Placental pericyte (primary cell): Measurements from ENCODE around the gene DGKH. TPM values are rescaled to one million over a fixed set of nuclear protein-coding genes. Genes with fewer than 3 reads are reported as not detected.

Experiments used
- small RNA-seq: library from RNA; depleted of rRNA; stranded (forward); fragments of <200 nt; gene quantifications from one replicate; pipeline ENCODE3, GENCODE V24; 2012; ENCODE audit warnings: low replicate concordance
- total RNA-seq: library from RNA; depleted of rRNA; stranded (reverse); fragments of >200 nt; gene quantifications from 2 replicates; pipeline ENCODE4 v1.2.3, GENCODE V29; 2012

The DGKH gene, protein sequence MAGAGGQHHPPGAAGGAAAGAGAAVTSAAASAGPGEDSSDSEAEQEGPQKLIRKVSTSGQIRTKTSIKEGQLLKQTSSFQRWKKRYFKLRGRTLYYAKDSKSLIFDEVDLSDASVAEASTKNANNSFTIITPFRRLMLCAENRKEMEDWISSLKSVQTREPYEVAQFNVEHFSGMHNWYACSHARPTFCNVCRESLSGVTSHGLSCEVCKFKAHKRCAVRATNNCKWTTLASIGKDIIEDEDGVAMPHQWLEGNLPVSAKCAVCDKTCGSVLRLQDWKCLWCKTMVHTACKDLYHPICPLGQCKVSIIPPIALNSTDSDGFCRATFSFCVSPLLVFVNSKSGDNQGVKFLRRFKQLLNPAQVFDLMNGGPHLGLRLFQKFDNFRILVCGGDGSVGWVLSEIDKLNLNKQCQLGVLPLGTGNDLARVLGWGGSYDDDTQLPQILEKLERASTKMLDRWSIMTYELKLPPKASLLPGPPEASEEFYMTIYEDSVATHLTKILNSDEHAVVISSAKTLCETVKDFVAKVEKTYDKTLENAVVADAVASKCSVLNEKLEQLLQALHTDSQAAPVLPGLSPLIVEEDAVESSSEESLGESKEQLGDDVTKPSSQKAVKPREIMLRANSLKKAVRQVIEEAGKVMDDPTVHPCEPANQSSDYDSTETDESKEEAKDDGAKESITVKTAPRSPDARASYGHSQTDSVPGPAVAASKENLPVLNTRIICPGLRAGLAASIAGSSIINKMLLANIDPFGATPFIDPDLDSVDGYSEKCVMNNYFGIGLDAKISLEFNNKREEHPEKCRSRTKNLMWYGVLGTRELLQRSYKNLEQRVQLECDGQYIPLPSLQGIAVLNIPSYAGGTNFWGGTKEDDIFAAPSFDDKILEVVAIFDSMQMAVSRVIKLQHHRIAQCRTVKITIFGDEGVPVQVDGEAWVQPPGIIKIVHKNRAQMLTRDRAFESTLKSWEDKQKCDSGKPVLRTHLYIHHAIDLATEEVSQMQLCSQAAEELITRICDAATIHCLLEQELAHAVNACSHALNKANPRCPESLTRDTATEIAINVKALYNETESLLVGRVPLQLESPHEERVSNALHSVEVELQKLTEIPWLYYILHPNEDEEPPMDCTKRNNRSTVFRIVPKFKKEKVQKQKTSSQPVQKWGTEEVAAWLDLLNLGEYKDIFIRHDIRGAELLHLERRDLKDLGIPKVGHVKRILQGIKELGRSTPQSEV
- 12.3 and 16.3 TPM in 2 replicates for total RNA-seq

DNA sequence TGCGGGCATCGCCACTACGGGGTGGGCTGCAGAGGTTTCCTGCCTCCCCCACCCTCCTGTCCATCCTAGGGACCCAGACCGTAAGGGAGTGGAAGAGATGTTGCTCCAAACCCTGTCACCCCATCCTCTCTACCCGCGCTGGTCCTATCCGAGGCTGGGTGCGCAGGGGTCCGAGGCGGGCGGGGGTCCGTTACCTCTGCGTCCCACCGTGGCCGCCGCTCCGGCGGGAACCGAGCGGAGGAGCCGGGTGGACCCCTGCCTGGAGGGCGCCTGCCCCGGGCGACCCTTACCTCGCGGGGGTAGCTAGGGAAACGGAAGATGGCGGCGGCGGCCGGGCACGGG lies at the start of gene DGKH:
TSS of gene DGKH (plus strand) at position 307 of the 342 bp plus-strand sequence. CDS start 126 bp downstream, outside the sequence.

DNA sequence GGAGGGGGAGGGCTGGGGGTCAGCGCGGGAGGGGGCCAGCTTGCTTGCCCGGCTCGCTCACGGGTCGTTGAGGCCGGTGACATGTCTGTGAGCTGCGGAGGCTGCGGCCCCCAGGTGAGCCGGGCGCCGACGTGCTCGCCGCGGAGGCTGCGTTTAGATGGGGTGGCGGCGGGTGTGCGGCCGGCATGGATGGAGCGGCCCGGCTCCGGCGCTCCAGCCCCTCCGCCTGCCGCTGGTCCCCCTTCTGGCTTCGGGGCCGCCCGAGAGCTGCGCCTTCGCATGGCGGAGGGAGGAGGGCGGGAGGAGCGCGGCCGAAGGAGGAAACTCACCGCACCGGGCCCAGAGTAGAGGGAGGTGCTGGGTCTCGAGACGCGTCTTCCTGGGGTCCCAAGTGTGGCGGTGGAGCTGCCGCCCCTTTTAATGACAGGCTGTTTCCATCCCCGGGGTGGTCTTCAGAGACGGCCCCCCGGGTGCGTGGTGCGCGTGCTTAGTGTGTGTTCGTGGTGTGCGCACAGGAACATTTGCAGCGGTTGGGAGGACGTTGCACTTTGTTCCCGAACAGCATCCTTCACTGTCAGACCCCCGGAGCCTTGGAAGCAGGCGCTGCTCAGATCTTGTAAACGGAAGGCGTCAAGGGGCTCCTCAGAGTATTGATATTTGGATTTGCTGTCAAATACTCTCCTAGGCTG lies 223.8 kb downstream of the DGKH start, which contains the start of gene AKAP11:
TSS of gene AKAP11 (plus strand) at position 38 of the 689 bp plus-strand sequence. CDS start 14,197 bp downstream, outside the sequence.

Small RNA genes lying within 50 kb of the gene (small RNA-seq; reads per million reads assigned to genes)
- gene RPS28P8 = not detected

Other genes starting within 250 kb of the DGKH start
- gene VWA8, start 87.5 kb upstream of the DGKH start, total RNA-seq = 19.9 and 34.9 TPM in 2 replicates
- gene AKAP11, start 223.5 kb downstream of the DGKH start, total RNA-seq = 17.3 and 35.9 TPM in 2 replicates